Measurements from ENCODE around the gene TSC22D4.
"Not testable (repeated sequence)": the region's sequence is repeated elsewhere in the genome, so short reads cannot be mapped to it uniquely, and the experiment has no call there.

Gene TSC22D4

GRCh38 chr7:100449190-100449795, 29.7 kb downstream of the TSC22D4 start:
- DNase-seq (ENCODE audit: extremely low read depth, low read depth) = no peak
- H3K4me3 ChIP-seq (replicated peaks; ENCODE audit: low read depth, low read length) = no peak overlapping the region
- no peak for TF ChIP-seq CTCF (IDR thresholded peaks at IDR 0.05; ENCODE audit: low read depth, low read length, missing control alignments)

DNA sequence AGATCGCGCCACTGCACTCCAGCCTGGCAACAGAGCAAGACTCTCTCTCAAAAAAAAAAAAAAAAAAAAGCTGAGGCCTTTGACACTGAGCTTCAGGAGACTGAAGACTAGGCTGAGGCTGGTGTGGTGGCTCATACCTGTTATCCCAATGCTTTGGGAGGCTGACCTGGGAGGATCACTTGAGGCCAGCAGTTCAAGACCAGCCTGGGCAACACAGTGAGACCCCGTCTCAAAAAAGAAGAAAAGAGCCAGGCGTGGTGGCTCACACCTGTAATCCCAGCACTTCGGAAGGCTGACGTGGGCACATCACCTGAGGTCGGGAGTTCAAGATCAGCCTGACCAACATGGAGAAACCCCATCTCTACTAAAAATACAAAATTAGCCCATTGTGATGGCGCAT, 31.7 kb downstream of the TSC22D4 start:
- not testable (repeated sequence) for H3K4me3 ChIP-seq (replicated peaks; ENCODE audit: low read depth, low read length); DNase-seq (ENCODE audit: extremely low read depth, low read depth)

DNA sequence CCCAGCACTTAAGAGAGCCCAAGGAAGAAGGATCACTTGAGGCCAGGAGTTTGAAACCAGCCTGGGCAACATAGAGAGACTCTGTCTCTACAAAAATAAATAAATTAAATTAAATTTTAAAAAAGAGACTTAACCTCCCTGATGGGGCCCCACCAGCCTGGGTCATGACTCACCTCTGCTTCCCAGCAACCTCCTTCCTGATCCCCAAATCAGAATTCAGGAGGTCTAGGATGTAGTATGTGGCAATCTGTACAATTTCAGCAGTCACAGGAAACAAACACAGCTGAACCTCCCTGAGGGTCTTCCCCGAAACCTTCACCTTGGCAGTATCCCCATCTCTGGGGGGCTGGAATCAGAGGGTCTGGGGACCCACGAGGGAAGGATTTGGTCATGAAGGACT, 33.0 kb downstream of the TSC22D4 start:
- H3K4me3 ChIP-seq (replicated peaks; ENCODE audit: low read depth, low read length) = no peak overlapping the region
- no peak for TF ChIP-seq CTCF (IDR thresholded peaks at IDR 0.05; ENCODE audit: low read depth, low read length, missing control alignments)

DNA sequence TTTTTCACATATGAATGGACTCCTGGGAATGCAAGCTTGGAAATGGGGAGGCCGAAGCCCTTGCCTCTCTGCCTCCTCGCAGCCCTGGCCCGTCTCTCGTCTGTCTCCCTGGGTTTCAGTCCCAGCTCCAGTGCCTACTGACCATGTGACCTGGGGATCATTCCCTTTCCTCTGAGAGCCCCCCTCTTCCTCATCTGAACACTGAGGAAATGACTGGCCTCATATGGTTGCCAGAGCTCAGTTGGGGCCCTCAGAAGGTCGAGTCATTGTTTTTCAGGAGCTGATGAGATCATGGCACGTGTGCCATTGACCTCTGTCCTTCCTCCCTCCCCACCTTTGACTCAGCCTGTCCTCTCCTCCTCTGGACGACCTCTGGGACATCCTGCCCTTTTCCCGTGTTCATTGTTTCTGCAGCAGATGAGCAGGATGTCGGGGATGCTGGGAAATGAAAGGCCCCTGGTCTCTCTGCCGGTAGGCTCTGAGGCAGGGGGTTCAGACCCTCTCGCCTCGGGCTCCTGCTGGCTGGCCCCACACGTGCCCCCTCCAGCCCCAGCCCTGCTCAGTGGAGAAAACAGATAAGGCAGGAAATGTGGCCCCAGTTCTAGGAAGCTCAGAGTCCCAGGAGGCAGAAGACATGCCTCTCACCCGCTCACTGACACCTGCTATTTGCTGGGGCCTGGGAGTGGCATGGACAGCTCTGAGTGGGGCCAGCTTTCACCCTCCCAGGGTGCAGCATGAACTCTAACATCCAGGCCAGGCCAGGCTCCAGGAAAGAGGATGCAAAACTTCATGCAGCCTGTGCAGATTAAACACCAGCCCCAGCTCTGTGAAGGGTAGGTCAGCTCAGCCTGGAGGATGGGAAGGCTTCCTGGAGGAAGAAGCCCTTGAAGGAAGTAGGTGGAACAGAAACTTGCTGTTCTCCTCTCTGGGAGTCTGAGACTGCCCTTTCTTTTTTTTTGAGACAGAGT, 34.4 kb downstream of the TSC22D4 start:
- TF ChIP-seq CTCF (IDR thresholded peaks at IDR 0.05; ENCODE audit: low read depth, low read length, missing control alignments) = no peak
- peak; percentile 48 for DNase-seq (ENCODE audit: extremely low read depth, low read depth)
- H3K4me3 ChIP-seq (replicated peaks; ENCODE audit: low read depth, low read length) = no peak overlapping the region

More for the DNA sequence above, 33.0 kb downstream of the TSC22D4 start:
- DNase-seq (ENCODE audit: extremely low read depth, low read depth) = no peak

DNA sequence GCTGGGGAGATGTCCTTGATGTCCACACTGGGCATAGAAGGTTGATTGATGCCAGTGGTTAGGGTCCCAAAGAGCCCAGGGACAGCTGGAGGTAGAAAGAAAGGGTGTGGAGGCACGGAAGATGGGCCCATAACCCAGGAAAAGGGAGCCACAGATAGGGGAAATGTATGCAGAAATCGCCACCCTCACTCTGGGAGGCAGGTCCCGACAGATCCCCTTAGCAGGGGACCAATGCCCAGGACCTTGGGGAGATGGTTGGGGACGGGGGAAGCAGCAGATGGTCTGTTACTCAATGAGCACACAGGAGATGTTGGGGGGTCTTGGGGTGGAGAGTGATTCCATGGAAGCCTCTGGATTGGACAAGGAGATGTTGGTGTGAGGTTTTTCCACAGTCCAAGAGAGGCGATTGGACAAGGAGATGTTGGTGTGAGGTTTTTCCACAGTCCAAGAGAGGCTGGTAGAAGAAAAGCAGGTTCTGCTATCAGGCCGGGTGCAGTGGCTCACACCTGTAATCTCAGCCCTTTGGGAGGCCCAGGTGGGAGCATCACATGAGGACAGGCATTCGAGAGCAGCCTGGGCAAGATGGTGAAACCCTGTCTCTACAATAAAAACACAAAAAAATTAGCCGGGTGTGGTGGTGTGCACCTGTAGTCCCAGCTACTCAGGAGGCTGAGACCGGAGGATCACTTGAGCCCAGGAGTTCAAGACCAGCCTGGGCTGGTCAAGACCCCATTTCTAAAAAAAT, 35.7 kb downstream of the TSC22D4 start:
- no peak for DNase-seq (ENCODE audit: extremely low read depth, low read depth)
- no peak overlapping the region for H3K4me3 ChIP-seq (replicated peaks; ENCODE audit: low read depth, low read length)
- TF ChIP-seq CTCF (IDR thresholded peaks at IDR 0.05; ENCODE audit: low read depth, low read length, missing control alignments) = no peak

GRCh38 chr7:100441641-100442535, 37.1 kb downstream of the TSC22D4 start:
- no peak for DNase-seq (ENCODE audit: extremely low read depth, low read depth)
- no peak overlapping the region for H3K4me3 ChIP-seq (replicated peaks; ENCODE audit: low read depth, low read length)
- TF ChIP-seq CTCF (IDR thresholded peaks at IDR 0.05; ENCODE audit: low read depth, low read length, missing control alignments) = no peak

- not testable (repeated sequence) for DNase-seq (ENCODE audit: extremely low read depth, low read depth); H3K4me3 ChIP-seq (replicated peaks; ENCODE audit: low read depth, low read length)
Observed at GRCh38 chr7:100439244-100439643, 39.8 kb downstream of the TSC22D4 start.

DNA sequence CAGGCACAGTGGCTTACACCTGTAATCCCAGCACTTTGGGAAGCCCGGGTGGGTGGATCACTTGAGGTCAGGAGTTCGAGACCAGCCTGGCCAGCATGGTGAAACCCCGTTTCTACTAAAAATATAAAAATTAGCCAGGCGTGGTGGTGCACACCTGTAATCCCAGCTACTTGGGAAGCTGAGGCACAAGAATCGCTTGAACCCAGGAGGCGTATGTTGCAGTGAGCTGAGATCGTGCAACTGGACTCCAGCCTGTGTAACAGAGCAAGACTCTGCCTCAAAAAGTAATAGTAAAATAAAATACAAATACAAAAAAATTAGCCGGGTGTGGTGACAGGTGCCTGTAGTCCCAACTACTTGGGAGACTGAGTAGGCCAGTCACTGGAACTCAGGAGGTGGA, 40.3 kb downstream of the TSC22D4 start:
- DNase-seq (ENCODE audit: extremely low read depth, low read depth) = not testable (repeated sequence)

More for the DNA sequence above, 40.3 kb downstream of the TSC22D4 start:
- H3K4me3 ChIP-seq (replicated peaks; ENCODE audit: low read depth, low read length) = not testable (repeated sequence)
